Heart left ventricle (tissue), 16 donors: ENCODE data around the gene COL27A1. TPM values are rescaled to one million over a fixed set of nuclear protein-coding genes. Genes with fewer than 3 reads are reported as not detected.
A peak's percentile ranks its signal among the peaks of the same experiment; 100 is the strongest.

Experiments used
- ATAC-seq, 4 donors: fragments of 200-7000 bp; cut with Tn5 transposase; one replicate each; pipeline ENCODE4 v1.9.1; 2020 to 2022; ENCODE audit warnings: moderate library complexity in 4 of 4, mild to moderate bottlenecking in 3 of 4, moderate number of reproducible peaks in 1 of 4
- DNase-seq, 5 donors: peaks; one replicate each; pipeline ENCODE4 v3.0.0-alpha.2; 2020
- H3K27ac ChIP-seq, 12 donors: fragments of 200-600 bp; sonication (generic) in 4 of 12; one replicate each; pipeline versions ENCODE4 v1.5.0 to v1.8.0; 2016 to 2022; ENCODE audit warnings: mild to moderate bottlenecking in 2 of 12
- H3K27me3 ChIP-seq, 9 donors: fragments of 200-600 bp; sonication (generic) in 2 of 9; one replicate each; pipeline versions ENCODE4 v1.5.1 to v1.8.0; 2016 to 2022; ENCODE audit warnings: mild to moderate bottlenecking in 3 of 9
- H3K36me3 ChIP-seq, 9 donors: fragments of 200-600 bp; sonication (generic) in 2 of 9; one replicate each; pipeline versions ENCODE4 v1.5.0 to v1.8.0; 2018 to 2022; ENCODE audit warnings: mild to moderate bottlenecking in 2 of 9
- H3K4me1 ChIP-seq, 12 donors: fragments of 200-600 bp; sonication (generic) in 4 of 12; one replicate each; pipeline versions ENCODE4 v1.5.0 to v1.8.0; 2016 to 2022; ENCODE audit warnings: mild to moderate bottlenecking in 3 of 12
- H3K4me3 ChIP-seq, 12 donors: fragments of 200-600 bp; sonication (generic) in 4 of 12; one replicate each; pipeline versions ENCODE4 v1.5.0 to v1.8.0; 2017 to 2022; ENCODE audit warnings: mild to moderate bottlenecking in 9 of 12, moderate library complexity in 4 of 12
- H3K9me3 ChIP-seq, 12 donors: fragments of 200-600 bp; sonication (generic) in 4 of 12; one replicate each; pipeline versions ENCODE4 v1.5.0 to v1.8.0; 2016 to 2022; ENCODE audit warnings: mild to moderate bottlenecking in 1 of 12
- POLR2A ChIP-seq, 2 donors: fragments of 450-650 bp; IDR thresholded peaks; one replicate each; pipeline ENCODE4 v1.6.1; 2017; ENCODE audit warnings: antibody characterized with exemption in 2 of 2, mild to moderate bottlenecking in 2 of 2, moderate library complexity in 2 of 2
- WGBS, 4 donors: extraction: QIAGEN DNeasy Blood & Tissue Kit in 2 of 4; methylation state at CpG; one replicate each; pipeline versions ENCODE4 v1.1.5 to v1.1.7; 2013 to 2018; 5-methylcytosine and 5-hydroxymethylcytosine counted together
- intact Hi-C, 10 donors: fragments of 100-400 bp; cut with DNase I; formaldehyde crosslinking; loops; one replicate each; pipeline versions ENCODE4 v1.11.1 to v1.14.2; 2022
- polyA plus RNA-seq, 2 donors: library from polyadenylated mRNA; stranded (reverse); fragments of 200-250 nt; gene quantifications; one replicate each; pipeline ENCODE4 v1.2.3, GENCODE V29; 2013
- total RNA-seq, 9 donors: library from RNA; depleted of rRNA in 2 of 9; stranded (reverse); fragments of >200 nt in 2 of 9; fragmentation: NEBNext Ultra II Directional in 3 of 9; extraction: Animal tissue kit (Norgen Biotek cat#: 25700) in 3 of 9; gene quantifications; one replicate each; pipeline versions ENCODE4 v1.1.0 to v1.2.4, GENCODE V29; 2016 to 2023
- TF ChIP-seq, protein P1 (sequence below), 12 donors: fragments of 200-600 bp; sonication (generic) in 4 of 12; IDR thresholded peaks; one replicate each; pipeline versions ENCODE4 v1.5.0 to v1.8.0; 2018 to 2022; ENCODE audit warnings: antibody characterized with exemption in 12 of 12, mild to moderate bottlenecking in 5 of 12
- donor health status: ischemic (EF 13 %, LVEDD 7.1; RV severe dilation, severe dysfunction).
- donor health status: healthy with polysubstance abuse.
- donor health status: DM: no; HTN: yes; CAD: no.
- donor health status: DM: no; HTN: no; CAD: no.
- donor health status: ischemic (EF 25% LVEDD 6.9; RV normal size, moderate dysfunction).
- donor health status: ischemic (EF 25% LVEDD 5.7; RV mildly dilated, moderate dysfunction).
- donor health status: healthy.
- donor health status: DM: yes; HTN: yes; CAD: no.
- donor health status: ischemic (EF 35%, LVEDD 5.7; RV mildly dilated, moderate dysfunction).
- donor health status: nonischemic (EF 11% LVEDD 7.7; RV severe dilation, severe dysfunction).
- donor health status: DM: yes; HTN: yes; CAD: no.
- donor health status: PGD.
- donor health status: ischemic (EF 29% LVEDD 5.4; RV normal size, mild dysfunction).
- donor health status: nonischemic (EF 23%, LVEDD 6.1; RV moderate dilation, normal function).

Gene COL27A1
- total and polyA plus RNA-seq, 11 donors: 2.3 to 14.2 (median 5.2) TPM

- 73 to 83% (median 77%) methylated on average over 4 of the region's 4 CpGs for WGBS, 4 donors
- Histone ChIP-seq H3K27me3 (no peaks in the 10 kb centered on the region), H3K4me1 (peaks cover 0 to 17% (median 4%) of the 10 kb centered on the region in 12 donors), H3K9me3 (no peaks in the 10 kb centered on the region), H3K4me3 (no peak overlapping the region), H3K27ac (peak overlapping the region in 1 of 12 donors; percentile 49), H3K36me3 (peaks cover 0 to 6% (median 0%) of the 10 kb centered on the region in 9 donors)
- intact Hi-C loops: no loop called here
- no peak for DNase-seq
- ATAC-seq: peak in 2 of 4 donors; percentile 42 to 72
- TF ChIP-seq POLR2A (IDR thresholded peaks at IDR 0.05): no peak
- TF ChIP-seq, protein P1, sequence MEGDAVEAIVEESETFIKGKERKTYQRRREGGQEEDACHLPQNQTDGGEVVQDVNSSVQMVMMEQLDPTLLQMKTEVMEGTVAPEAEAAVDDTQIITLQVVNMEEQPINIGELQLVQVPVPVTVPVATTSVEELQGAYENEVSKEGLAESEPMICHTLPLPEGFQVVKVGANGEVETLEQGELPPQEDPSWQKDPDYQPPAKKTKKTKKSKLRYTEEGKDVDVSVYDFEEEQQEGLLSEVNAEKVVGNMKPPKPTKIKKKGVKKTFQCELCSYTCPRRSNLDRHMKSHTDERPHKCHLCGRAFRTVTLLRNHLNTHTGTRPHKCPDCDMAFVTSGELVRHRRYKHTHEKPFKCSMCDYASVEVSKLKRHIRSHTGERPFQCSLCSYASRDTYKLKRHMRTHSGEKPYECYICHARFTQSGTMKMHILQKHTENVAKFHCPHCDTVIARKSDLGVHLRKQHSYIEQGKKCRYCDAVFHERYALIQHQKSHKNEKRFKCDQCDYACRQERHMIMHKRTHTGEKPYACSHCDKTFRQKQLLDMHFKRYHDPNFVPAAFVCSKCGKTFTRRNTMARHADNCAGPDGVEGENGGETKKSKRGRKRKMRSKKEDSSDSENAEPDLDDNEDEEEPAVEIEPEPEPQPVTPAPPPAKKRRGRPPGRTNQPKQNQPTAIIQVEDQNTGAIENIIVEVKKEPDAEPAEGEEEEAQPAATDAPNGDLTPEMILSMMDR (IDR thresholded peaks at IDR 0.05): no peak
These were observed 68.4 kb downstream of the COL27A1 start for GRCh38 chr9:114223564-114224246.

- Histone ChIP-seq H3K4me3 (no peak overlapping the region), H3K36me3 (peaks cover 0 to 6% (median 0%) of the 10 kb centered on the region in 9 donors), H3K9me3 (no peaks in the 10 kb centered on the region), H3K27me3 (no peaks in the 10 kb centered on the region), H3K27ac (peak overlapping the region in 1 of 12 donors; percentile 49), H3K4me1 (peaks cover 0 to 17% (median 4%) of the 10 kb centered on the region in 12 donors)
- ATAC-seq: peak in 2 of 4 donors; percentile 27 to 65
- WGBS, 4 donors: 19 to 57% (median 42%) methylated on average over 3 of the region's 3 CpGs
- intact Hi-C loops: no loop called here
- TF ChIP-seq, protein P1 (IDR thresholded peaks at IDR 0.05): no peak
- TF ChIP-seq POLR2A (IDR thresholded peaks at IDR 0.05): no peak
- no peak for DNase-seq
These were observed 68.9 kb downstream of the COL27A1 start for GRCh38 chr9:114224247-114224610.

DNA sequence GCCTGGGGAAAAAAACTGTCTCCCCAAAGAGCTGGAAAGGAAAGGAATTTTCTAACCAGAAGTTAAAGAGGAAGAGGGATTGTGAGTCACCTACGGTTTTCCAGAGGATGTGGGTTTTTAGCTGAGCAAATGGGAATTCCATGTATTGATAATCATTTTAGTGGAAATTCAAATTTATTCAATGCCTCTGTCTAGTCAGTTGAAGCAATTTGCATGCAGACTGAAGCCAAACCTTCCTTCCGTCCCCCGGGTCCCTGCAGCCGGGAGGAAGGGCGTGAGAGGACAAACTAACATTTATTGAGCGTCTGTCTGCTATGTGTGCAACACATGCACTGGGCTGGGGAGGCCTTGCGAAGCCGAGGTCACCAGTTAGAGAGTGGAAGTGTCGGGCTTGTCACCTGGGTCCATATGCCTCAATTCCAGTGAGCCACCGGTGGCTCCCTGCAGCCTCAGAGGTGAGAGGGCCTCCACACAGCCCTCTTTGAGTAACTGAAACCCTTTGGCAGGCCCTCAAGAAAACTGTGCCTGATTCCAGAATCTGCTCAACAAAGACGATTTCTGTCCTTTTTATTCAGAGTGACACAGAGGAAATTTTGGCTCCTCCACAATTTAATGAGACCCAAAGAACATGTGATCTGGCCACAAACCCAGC is 70.3 kb downstream of the COL27A1 start:
- ATAC-seq: no peak
- TF ChIP-seq POLR2A (IDR thresholded peaks at IDR 0.05): no peak
- TF ChIP-seq, protein P1 (IDR thresholded peaks at IDR 0.05): no peak
- WGBS, 4 donors: 44 to 56% (median 50%) methylated on average over 8 to 11 of the region's 11 CpGs
- Histone ChIP-seq H3K4me1 (peaks cover 0 to 17% (median 4%) of the 10 kb centered on the region in 12 donors), H3K4me3 (no peak overlapping the region), H3K36me3 (no peaks in the 10 kb centered on the region), H3K27ac (peak overlapping the region in 1 of 12 donors; percentile 32), H3K9me3 (no peaks in the 10 kb centered on the region), H3K27me3 (no peaks in the 10 kb centered on the region)
- intact Hi-C loops: no loop called here
- no peak for DNase-seq

- Histone ChIP-seq H3K27me3 (no peaks in the 10 kb centered on the region), H3K27ac (no peak overlapping the region), H3K9me3 (no peaks in the 10 kb centered on the region), H3K4me3 (no peak overlapping the region), H3K4me1 (peaks cover 0 to 17% (median 4%) of the 10 kb centered on the region in 12 donors), H3K36me3 (no peaks in the 10 kb centered on the region)
- ATAC-seq (no peak), DNase-seq (no peak)
- WGBS, 4 donors: 93 to 96% (median 95%) methylated on average over 10 of the region's 10 CpGs
- TF ChIP-seq POLR2A (IDR thresholded peaks at IDR 0.05): no peak
- TF ChIP-seq, protein P1 (IDR thresholded peaks at IDR 0.05): no peak
- intact Hi-C loops: no loop called here
These were observed 71.1 kb downstream of the COL27A1 start for GRCh38 chr9:114226246-114227055.
